Ishikawa (cell line): ENCODE results near the gene HNRNPD.

ENCODE experiments used
- CEBPB ChIP-seq: IDR thresholded peaks from 2 replicates; pipeline ENCODE4 v1.6.1; 2012
- CREB1 ChIP-seq: IDR thresholded peaks from 2 replicates; pipeline ENCODE4 v1.6.1; 2012; ENCODE audit warnings: low read depth
- EP300 ChIP-seq: IDR thresholded peaks from 2 replicates; pipeline ENCODE4 v1.6.1; 2012; ENCODE audit warnings: borderline replicate concordance
- REST ChIP-seq: IDR thresholded peaks from 2 replicates; pipeline ENCODE4 v1.6.1; 2012; ENCODE audit warnings: low read depth, mild to moderate bottlenecking
- TEAD4 ChIP-seq: IDR thresholded peaks from 2 replicates; pipeline ENCODE4 v1.6.1; 2012
- USF1 ChIP-seq: IDR thresholded peaks from 2 replicates; pipeline ENCODE4 v1.6.1; 2012
- YY1 ChIP-seq: IDR thresholded peaks from 2 replicates; pipeline ENCODE4 v1.6.1; 2012; ENCODE audit warnings: low read depth
- ZBTB7A ChIP-seq: IDR thresholded peaks from 2 replicates; pipeline ENCODE4 v1.6.1; 2012; ENCODE audit warnings: low read depth

GRCh38 chr4:82380344-82380743 lies 6.6 kb upstream of the HNRNPD start:
- no peak for TF ChIP-seq ZBTB7A
- TF ChIP-seq CEBPB = no peak
- TF ChIP-seq EP300 = no peak
- no peak for TF ChIP-seq TEAD4
- no peak for TF ChIP-seq YY1
- TF ChIP-seq CREB1 = no peak
- peak; percentile 70 for TF ChIP-seq USF1
- no peak for TF ChIP-seq REST
